ENCODE data around the gene CABP5. TPM values are rescaled to one million over a fixed set of nuclear protein-coding genes. Genes with fewer than 3 reads are reported as not detected.
"Not testable (repeated sequence)": the region's sequence is repeated elsewhere in the genome, so short reads cannot be mapped to it uniquely, and the experiment has no call there.

The CABP5 gene
- polyA plus RNA-seq, 1 donor (not counting 4 experiments of a cell fraction or from before 2014, with no cell fraction given): not detected

DNA sequence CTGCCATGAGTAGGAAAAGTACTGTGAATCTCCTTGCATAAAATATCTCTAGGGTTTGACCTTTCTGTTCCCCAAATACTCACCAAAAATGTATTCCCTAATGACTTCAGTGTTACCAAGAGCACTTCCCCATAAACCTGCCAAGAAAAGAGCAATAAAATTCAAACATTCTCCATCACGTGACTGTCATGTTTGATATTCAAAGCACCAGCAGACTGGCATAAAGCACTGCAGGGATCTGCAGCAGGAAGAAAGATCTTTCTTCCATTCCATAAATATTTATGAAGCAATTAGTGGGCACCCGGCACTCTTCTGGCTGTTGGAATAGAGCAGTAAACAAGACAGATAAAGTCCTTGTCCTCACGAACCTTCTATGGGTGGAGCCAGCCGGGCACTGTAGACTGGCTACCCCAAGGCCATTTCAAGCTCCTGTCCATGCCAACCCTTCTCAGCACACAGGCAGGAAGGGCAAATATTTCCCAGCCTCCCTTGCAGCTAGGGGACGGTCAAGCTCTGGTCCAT lies 46.5 kb upstream of the CABP5 start:
- dilution Hi-C loops (cut with MboI; ENCODE audit: extremely low pct_ligation_motif_present, low sequenced_read_pairs): no loop called here
- TF ChIP-seq, protein P1, sequence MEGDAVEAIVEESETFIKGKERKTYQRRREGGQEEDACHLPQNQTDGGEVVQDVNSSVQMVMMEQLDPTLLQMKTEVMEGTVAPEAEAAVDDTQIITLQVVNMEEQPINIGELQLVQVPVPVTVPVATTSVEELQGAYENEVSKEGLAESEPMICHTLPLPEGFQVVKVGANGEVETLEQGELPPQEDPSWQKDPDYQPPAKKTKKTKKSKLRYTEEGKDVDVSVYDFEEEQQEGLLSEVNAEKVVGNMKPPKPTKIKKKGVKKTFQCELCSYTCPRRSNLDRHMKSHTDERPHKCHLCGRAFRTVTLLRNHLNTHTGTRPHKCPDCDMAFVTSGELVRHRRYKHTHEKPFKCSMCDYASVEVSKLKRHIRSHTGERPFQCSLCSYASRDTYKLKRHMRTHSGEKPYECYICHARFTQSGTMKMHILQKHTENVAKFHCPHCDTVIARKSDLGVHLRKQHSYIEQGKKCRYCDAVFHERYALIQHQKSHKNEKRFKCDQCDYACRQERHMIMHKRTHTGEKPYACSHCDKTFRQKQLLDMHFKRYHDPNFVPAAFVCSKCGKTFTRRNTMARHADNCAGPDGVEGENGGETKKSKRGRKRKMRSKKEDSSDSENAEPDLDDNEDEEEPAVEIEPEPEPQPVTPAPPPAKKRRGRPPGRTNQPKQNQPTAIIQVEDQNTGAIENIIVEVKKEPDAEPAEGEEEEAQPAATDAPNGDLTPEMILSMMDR (optimal IDR thresholded peaks at IDR 0.05 in 1 of 3, IDR thresholded peaks at IDR 0.05 in 1 of 3, conservative IDR thresholded peaks at IDR 0.05 in 1 of 3; ENCODE audit: extremely low read depth in 1 of 3, insufficient read depth in 2 of 3, low read length in 3 of 3): no peak
- TF ChIP-seq EZH2 (IDR thresholded peaks at IDR 0.05; ENCODE audit: low read length): no peak
- H2AFZ ChIP-seq (ENCODE audit: control insufficient read depth, low read length): no peak overlapping the region
- no peak overlapping the region for H3K4me3 ChIP-seq (ENCODE audit: control insufficient read depth in 2 of 3, extremely low read depth in 1 of 3, insufficient read depth in 2 of 3, low read depth in 1 of 3, low read length in 3 of 3)
- H3K27ac ChIP-seq (ENCODE audit: control insufficient read depth, insufficient read depth, low read length): no peak overlapping the region
- no peak overlapping the region for H3K4me2 ChIP-seq (ENCODE audit: control insufficient read depth, extremely low read depth, insufficient read depth, low read depth, low read length)
- H3K9ac ChIP-seq (ENCODE audit: control insufficient read depth, extremely low read depth, insufficient read depth, low read length): no peak overlapping the region
- H3K36me3 ChIP-seq (ENCODE audit: control insufficient read depth in 2 of 2, extremely low read depth in 1 of 2, insufficient read depth in 2 of 2, low read length in 2 of 2): no peaks in the 10 kb centered on the region
- H3K4me1 ChIP-seq (ENCODE audit: control insufficient read depth, extremely low read depth, insufficient read depth, low read length): no peaks in the 10 kb centered on the region
- FAIRE-seq (no peak), DNase-seq (ENCODE audit: low read depth, low spot score) (no peak)
- H3K9me3 ChIP-seq (ENCODE audit: control insufficient read depth, low read depth, low read length): no peaks in the 10 kb centered on the region
- no peaks in the 10 kb centered on the region for H3K9me1 ChIP-seq (ENCODE audit: control insufficient read depth, extremely low read depth, insufficient read depth, low read length)
- no peaks in the 10 kb centered on the region for H3K79me2 ChIP-seq (ENCODE audit: control insufficient read depth, insufficient read depth, low read length)
- no peaks in the 10 kb centered on the region for H4K20me1 ChIP-seq (ENCODE audit: control insufficient read depth, extremely low read depth, insufficient read depth, low read length)
- H3K27me3 ChIP-seq (ENCODE audit: control insufficient read depth, extremely low read depth, insufficient read depth, low read length): peaks cover 17% of the 10 kb centered on the region

DNA sequence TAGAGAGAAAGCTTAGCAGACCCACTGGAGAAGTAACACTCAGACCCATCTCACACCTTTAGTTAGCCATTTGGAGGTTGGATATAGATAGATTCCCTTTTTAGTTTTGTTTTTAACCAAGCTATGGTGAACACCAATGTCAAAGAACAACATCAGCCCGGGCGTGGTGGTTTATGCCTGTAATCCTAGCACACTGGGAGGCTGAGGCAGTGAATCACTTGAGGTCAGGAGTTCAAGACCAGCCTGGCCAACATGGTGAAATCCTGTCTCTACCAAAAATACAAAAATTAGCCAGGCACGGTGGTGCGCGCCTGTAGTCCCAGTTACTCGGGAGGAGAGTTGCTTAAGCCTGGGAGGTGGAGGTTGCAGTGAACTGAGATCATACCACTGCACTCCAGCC lies 45.1 kb upstream of the CABP5 start:
- H3K36me3 ChIP-seq (ENCODE audit: control insufficient read depth in 2 of 2, extremely low read depth in 1 of 2, insufficient read depth in 2 of 2, low read length in 2 of 2); H2AFZ ChIP-seq (ENCODE audit: control insufficient read depth, low read length); H3K9me3 ChIP-seq (ENCODE audit: control insufficient read depth, low read depth, low read length); H3K9ac ChIP-seq (ENCODE audit: control insufficient read depth, extremely low read depth, insufficient read depth, low read length); H3K4me3 ChIP-seq (ENCODE audit: control insufficient read depth in 2 of 3, extremely low read depth in 1 of 3, insufficient read depth in 2 of 3, low read depth in 1 of 3, low read length in 3 of 3); FAIRE-seq; H3K4me2 ChIP-seq (ENCODE audit: control insufficient read depth, extremely low read depth, insufficient read depth, low read depth, low read length); H4K20me1 ChIP-seq (ENCODE audit: control insufficient read depth, extremely low read depth, insufficient read depth, low read length); H3K27ac ChIP-seq (ENCODE audit: control insufficient read depth, insufficient read depth, low read length); dilution Hi-C loops (cut with MboI; ENCODE audit: extremely low pct_ligation_motif_present, low sequenced_read_pairs); H3K79me2 ChIP-seq (ENCODE audit: control insufficient read depth, insufficient read depth, low read length); DNase-seq (ENCODE audit: low read depth, low spot score); H3K9me1 ChIP-seq (ENCODE audit: control insufficient read depth, extremely low read depth, insufficient read depth, low read length); H3K4me1 ChIP-seq (ENCODE audit: control insufficient read depth, extremely low read depth, insufficient read depth, low read length): not testable (repeated sequence)
- peaks cover 14% of the 10 kb centered on the region for H3K27me3 ChIP-seq (ENCODE audit: control insufficient read depth, extremely low read depth, insufficient read depth, low read length)

Measured in keratinocyte (primary cell).